Breast epithelium (tissue), 3 donors: Measurements from ENCODE around the gene SPTBN5.

Experiments used
- CTCF ChIP-seq, 3 donors: fragments of 450-650 bp; IDR thresholded peaks; one replicate each; pipeline ENCODE4 v1.5.1; 2016 to 2017; ENCODE audit warnings: antibody characterized with exemption in 3 of 3, mild to moderate bottlenecking in 3 of 3, moderate library complexity in 3 of 3
- POLR2A ChIP-seq: fragments of 450-650 bp; IDR thresholded peaks from one replicate; pipeline ENCODE4 v1.6.1; 2016; ENCODE audit warnings: antibody characterized with exemption, mild to moderate bottlenecking, moderate library complexity
- POLR2AphosphoS5 ChIP-seq, 3 donors: sonication (generic); formaldehyde crosslinking; IDR thresholded peaks; one replicate each; pipeline ENCODE4 v1.6.1; 2017; ENCODE audit warnings: antibody characterized with exemption in 3 of 3

- TF ChIP-seq CTCF (IDR thresholded peaks at IDR 0.05) (no peak), POLR2AphosphoS5 (IDR thresholded peaks at IDR 0.05) (no peak), POLR2A (no peak)
Observed at GRCh38 chr15:41894791-41895463, 1.1 kb upstream of the SPTBN5 start.
